Activated CD4-positive, CD25-positive, alpha-beta regulatory T cell treated with anti-CD3 and anti-CD28 coated beads, Interleukin-2, amount 50 U/mL, for 72 hours (primary cell): ENCODE data around the gene KRI1.
"Not testable (repeated sequence)": the region's sequence is repeated elsewhere in the genome, so short reads cannot be mapped to it uniquely, and the experiment has no call there.

ENCODE experiments used
- DNase-seq: peaks from one replicate; pipeline ENCODE4 v3.0.0; 2021

The KRI1 gene

DNA sequence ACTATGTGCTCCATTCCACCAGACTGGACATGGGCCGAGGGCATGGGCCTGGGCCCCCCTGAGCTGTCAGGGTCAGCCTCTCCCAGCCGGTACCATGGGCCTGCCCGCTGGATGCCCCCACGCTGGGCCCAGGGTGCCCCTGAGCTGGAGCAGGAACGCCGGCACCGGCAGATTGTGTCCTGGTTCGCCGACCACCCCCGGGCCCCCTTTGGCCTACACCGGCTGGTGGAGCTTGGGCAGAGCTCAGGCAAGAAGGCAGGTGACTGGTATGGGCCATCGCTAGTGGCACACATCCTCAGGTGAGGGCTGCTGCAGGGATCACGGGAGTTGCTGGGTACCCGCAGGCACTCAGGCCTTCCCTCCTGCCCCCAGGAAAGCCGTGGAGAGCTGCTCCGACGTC is 19.0 kb downstream of the KRI1 start:
- no peak for DNase-seq

DNA sequence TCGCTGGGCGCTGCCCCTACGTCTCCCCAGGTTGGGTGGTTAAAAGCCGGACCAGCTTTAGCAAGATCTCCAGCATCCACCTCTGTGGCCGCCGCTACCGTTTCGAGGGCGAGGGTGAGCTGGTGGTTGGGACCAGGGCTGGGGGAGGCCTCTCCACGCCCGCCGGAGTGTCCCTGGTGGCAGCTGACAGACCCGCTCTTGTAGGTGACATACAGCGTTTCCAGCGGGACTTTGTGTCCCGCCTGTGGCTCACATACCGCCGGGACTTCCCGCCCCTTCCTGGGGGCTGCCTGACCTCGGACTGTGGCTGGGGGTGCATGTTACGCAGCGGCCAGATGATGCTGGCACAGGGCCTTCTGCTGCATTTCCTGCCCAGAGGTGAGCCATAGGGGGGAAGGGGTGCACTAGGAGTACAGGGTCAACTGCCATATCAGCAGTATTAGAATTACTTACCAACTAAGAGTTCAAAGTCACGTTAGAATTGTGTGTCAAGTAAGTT is 21.0 kb downstream of the KRI1 start:
- DNase-seq: no peak

DNA sequence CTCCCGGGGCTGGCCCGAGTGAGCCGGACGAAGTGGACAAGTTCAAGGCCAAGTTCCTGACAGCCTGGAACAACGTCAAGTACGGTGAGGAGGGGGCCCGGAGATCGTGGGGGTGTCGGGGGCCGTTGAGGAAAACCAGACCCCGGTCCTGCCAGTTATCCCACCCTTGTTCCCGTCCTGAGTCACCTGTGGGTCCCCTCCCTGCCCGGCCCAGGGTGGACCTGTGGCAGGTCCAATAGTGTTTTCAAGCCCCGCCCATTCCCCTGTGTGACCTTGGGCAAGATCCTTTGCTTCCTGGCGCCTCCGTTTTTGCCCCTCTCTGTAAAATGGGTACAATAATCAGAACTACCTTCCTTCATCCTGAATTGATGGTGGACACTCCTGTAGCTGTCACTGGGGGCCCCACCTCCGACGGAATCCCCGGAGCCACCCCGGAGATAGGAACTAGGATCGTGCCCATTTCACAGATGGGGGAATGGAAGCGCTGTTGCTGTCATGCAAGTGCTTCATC is 21.5 kb downstream of the KRI1 start:
- DNase-seq: peak; percentile 41

DNA sequence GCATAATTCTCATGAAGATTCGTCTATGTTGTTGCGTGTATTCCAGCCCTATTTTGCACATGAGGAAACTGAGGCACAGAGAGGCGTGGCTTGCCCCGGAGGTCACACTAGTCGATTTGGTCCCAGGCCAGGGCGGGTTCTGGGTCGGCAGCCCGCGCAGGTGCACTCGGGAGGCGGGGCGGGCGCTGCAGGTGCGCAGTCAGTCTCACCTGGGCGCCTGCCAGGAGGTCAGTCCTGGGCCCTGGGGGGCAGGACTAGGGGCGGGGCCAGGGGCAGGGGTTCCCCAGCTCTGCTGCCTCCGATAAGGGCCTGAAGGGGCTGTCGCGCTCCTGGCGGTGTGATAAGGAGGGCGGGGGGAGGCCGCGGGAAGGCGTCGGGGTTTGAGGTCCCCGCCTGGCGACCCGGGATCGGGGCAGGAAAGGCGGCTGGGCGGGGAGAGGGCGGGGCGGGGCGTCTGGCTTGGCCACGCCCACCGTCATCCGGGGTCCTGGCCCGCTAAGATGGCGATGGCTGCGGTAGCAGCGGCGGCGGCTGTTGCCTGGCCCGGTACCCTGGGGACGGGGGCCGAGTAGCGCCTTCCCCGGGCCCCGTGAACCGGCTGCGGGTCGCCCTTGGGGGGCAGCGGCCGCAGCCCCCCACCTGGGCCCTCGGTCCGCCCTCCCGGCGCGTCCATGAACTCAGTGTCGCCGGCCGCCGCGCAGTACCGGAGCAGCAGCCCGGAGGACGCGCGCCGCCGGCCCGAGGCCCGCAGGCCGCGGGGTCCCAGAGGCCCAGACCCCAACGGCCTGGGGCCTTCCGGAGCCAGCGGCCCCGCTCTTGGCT is 22.2 kb downstream of the KRI1 start, which contains the start of gene ATG4D:
Gene ATG4D (plus strand): TSS at position 485 of the 822 bp plus-strand sequence. CDS start 187 bp downstream, at position 672.
- peak; percentile 82 for DNase-seq

DNA sequence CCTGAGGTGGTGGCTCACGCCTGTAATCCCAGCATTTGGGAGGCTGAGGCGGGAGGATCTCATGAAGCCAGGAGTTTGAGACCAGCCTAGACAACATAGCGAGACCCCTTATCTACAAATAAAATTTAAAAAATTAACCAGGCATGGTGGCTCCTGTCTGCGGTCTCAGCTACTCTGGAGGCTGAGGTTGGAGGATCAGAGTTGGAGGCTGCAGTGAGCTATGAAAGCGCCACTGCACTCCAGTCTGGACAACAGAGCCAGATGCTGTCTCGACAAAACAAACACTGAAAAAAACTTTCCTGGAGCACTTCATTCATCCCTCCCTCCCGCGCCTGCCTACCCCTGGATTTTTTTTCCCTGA is 22.8 kb downstream of the KRI1 start:
- no peak for DNase-seq

DNA sequence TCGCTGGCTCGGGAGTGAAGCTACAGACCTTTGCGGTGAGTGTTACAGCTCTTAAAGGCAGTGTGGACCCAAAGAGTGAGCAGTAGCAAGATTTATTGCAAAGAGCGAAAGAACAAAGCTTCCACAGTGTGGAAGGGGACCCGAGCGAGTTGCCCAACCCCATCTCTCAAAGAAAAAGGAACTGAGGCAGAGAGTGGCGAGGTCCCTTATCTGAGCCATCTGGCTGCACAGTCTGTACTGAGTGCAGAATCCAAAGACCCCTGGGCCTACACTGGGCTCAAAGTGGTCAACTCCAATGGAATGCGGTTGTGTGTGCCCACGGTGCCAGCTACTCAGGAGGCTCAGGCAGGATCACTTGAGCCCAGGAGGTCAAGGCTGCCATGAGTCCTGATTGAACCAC is 26.8 kb downstream of the KRI1 start:
- not testable (repeated sequence) for DNase-seq

DNA sequence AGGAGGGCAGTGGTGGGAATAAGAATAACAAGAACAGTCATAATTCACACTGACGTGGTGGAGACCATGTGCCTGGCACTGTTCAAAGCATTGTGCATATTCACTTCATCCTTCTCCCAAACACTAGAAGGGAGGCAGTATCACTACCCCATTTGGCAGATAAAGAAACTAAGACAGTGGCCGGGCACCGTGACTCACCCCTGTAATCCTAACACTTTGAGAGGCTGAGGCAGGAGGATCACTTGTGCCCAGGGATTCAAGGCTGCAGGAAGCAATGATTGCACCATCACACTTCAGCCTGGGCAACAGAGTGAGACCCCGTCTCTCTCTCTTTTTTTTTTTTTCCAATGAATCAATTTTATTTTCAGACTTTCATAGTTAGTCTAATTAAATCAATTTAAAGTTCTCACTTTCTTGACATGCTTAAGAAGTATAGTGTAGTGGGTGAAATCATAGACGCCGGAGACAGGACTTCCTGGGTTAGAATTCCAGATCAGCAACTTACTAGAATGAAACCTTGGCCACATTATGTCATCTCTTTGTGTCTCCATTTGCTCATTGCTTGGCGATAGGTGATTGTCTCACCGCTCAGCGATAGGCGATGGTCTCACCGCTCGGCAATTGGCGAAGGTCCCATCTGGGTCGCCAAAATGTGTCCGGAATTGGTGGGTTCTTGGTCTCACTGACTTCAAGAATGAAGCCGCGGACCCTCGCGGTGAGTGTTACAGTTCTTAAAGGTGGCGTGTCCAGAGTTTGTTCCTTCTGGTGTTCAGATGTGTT is 27.4 kb downstream of the KRI1 start:
- no peak for DNase-seq

DNA sequence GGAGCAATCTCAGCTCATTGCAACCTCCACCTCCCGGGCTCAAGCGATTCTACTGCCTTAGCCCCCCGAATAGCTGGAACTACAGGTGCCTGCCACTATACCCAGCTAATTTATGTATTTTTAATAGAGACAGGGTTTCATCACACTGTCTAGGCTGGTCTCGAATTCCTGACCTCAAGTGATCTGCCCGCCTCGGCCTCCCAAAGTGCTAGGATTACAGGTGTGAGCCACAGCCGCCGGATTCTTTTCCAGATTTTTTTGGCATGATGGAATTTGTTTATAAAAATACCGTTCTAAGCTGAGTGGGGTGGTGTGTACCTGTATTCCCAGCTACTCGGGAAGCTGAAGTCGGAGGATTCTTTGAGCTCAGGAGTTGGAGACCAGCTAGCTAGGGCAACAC is 28.1 kb downstream of the KRI1 start:
- DNase-seq: no peak

DNA sequence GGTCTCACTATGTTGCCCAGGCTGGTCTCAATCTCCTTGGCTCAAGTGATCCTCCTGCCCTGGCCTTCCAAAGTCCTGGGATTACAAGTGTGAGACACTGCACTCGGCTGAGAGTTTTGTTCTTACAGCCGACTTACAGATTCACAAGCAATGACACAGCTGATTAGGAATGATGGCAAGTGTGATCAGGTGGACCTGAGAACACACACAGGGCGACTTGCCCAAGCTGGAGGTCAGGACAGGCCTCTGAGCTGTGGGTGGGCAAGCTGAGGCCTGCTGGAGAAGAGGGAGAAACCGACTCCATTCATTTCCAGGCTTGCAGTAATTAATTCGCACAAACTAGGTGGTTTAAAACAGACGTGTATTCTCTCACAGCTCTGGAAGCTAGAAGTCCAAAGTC is 30.2 kb downstream of the KRI1 start:
- DNase-seq: no peak

DNA sequence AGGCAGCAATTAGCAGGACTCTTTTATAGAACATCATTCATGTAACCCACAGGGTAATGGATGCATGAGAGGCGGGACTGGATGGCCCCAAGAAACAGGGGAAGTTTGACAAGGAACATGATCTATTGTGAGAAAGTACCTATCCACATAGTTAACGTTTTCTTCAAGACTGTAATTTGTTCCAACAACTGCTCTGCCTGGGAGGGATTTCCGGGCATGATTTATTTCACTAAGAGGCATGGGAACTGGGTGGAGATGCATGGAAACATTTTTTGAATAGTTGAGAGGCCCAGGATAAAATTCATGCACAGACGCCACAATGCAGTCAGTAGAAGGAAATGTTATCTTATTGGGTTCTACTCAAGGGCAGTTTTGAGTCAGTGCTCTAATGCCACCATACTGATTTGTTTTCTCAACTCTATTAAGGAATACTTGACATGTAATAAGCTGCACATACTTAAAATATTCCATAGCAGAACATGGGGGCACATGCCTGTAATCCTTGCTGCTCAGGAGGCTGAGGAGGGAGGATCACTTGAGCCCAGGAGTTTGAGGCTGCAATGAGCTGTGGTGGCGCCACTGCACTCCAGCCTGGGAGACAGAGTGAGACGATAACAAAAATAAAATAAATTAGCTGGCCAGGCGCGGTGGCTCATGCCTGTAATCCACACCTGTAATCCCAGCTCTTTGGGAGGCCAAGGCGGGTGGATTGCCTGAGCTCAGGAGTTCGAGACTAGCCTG is 32.0 kb downstream of the KRI1 start:
- DNase-seq: no peak

DNA sequence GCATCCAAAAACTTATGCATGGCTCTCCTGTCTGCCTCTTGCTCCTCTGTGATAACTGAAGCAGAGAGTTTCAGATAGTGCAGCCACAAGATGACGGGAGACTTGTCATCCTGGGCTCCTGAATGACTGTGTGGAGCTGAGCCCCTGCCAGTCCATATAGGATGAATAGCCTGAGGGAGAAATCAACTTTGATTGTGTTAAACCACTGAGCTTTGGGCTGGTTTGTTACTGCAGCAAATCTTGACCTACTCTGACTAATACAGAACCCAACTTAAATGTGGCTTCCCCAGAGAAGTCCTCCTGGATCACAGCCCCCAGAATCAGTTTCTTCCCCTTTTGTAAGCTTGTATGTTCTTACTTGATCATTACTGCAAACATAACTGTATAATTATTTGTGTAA is 33.4 kb downstream of the KRI1 start:
- no peak for DNase-seq

DNA sequence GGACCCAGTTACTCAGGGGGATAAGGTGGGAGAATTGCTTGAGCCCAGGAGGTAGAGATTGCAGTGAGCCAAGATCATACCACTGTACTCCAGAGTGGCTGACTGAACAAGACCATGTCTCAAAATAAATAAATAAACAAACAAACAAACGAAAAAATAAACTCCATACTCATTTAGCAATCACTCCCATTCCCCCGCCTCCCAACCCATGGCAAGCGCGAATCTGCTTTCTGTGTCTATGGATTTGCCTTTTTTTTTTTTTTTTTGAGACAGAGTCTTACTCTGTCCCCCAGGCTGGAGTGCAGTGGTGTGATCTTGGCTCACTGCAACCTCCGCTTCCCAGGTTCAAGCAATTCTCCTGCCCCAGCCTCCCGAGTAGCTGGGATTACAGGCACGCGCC is 38.9 kb downstream of the KRI1 start:
- DNase-seq: not testable (repeated sequence)

DNA sequence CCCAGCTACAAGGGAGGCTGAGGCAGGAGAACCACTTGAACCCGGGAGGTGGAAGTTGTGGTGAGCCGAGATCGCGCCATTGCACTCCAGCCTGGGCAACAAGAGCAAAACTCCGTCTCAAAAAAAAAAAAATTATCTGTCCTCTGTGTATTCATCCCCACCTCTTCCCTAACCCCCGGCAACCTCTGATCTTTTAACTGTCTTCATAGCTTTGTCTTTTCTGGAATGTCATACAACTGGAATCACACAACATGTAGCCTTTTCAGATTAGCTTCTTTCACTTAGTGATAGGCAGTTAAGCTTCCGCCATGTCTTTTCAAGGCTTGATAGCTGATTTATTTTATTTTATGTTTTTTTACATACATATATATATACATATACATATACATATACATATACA is 40.2 kb downstream of the KRI1 start:
- DNase-seq: no peak

DNA sequence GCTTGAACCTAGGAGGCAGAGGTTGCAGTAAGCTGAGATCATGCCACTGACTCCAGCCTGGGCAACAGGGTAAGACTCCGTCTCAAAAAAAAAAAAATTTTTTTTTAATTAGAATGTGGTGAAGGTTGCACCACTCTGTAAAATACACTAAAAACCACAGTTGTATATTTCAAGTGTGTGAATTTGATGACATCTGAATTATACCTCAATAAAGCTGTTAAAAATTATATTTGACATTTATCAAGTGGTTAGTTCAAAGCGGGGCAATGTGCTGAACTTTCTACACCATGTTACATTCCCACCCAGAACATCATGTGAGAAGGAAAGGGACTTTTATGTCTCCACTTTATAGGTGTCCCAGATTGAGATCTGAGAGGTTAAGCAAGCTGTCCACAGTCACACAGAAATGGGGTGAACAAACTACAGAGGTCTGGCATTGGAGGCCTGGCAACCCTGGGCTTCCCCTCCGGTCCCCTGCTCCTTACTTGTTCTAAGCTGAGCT is 42.6 kb downstream of the KRI1 start:
- DNase-seq: no peak

DNA sequence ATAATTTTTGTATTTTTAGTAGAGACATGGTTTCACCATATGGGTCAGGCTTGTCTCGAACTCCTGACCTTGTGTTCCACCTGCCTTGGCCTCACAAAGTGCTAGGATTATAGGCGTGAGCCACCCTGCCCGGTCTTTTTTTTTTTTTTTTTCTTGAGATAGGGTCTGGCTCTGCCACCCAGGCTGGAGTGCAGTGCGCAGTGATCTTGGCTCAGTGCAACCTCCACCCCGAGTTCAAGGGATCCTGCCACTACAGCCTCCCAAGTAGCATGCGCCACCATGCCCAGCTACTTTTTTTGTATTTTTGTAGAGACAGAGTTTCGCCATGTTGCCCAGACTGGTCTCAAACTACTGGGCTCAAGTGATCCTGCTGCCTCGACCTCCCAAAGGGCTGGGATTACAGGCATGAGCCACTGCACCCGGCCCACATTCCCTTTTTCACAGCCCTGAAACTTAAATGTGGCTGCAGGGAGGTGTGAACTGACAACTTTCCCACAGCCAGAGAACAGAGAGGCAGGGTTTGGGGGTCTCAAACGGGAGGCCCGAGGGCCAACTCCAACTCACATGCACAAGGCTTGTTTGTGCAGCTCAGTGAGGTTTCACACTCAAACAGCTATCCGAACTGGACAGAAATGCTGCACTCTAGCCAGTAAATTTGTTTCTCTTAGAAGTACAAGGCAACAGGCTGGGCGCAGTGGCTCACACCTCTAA is 44.2 kb downstream of the KRI1 start:
- DNase-seq: no peak

DNA sequence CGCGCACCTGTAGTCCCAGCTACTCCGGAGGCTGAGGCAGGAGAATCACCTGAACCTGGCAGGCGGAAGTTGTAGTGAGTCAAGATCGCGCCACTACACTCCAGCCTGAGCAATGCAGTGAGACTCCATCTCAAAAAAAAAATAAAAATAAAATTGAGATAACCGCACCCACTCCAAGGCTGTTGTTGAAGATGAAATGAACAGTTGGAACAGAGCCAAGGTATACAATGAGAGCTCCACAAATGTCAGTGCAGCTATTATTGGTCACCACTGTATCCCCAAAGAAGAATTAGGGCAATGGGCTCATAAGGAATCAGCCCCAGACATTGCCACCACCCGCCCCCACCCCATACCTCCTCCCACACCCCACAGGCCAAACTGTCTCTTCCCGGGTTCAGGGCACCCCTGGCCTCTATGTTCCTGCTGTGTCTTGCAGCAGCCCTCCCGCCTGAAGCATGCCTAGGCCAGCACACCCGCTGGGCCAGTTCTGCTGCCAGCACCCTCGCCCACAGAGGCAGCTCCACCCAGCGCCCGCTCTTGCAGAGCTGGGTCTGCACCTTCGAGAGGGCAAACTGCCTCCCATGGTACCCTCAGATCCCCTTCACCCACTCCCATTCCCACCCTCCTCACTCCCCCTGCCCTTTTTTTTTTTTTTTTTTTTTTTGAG is 45.0 kb downstream of the KRI1 start:
- DNase-seq: no peak

DNA sequence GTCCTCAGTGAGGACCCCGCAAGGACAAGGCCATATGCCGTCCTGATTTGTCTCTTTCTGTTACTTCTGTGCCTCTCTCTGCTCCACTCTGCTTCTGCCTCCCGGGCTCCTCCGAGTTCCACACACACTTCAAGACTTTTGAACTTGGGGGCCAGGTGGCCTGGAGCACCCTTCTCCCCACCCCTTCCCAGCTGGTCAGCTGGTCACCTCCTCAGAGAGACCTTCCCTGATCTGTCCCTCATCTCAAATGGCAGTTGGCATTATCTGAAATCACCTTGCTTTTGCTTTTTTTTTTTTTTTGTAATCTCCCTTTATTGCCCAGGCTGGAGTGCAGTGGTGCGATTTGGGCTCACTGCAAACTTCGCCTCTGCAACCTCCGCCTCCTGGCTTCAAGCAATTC is 46.4 kb downstream of the KRI1 start:
- no peak for DNase-seq

DNA sequence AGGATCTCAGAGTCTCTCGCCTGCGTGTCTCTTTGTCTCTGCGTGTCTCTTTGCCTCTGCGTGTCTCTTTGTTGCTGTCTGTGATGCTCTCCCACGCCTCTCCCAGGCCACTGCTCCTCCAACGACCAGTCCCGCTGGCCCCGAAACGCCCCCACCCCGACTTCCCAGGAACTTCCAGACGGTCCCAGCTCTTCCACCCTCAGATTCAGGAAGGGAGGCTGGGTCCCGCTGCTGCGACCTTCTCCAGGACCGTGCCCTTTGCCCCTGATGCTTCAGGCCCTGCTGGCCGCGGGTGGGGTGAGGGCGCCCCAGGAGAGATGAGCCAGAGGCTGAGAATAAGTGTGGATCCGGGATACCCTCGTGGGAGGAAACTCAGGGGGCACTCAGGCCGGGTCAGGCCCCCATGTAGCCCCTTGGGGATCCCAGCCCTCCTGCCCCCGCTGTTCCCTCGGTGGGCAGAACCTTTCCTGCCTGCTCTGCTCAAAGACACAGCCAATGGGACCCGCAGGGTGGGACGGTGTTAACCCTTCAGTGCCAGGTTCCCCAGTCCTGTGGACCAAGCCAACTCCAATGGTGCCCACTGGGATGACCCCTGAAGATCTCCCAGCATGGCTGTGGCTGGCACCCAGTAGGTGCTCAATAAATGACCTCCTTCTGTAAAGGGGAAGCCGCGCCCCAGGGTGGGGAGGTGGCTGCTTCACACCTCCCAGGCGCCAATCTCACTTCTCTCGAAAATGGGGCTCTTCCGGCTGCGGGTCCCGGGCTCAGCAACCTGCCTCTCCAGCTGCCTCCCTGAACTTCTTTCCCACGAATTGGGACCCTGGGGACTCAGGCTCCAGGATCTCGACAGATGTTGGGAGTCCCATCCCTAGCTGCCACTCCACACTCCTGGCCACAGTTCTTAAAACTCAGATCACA is 47.1 kb downstream of the KRI1 start:
- no peak for DNase-seq

DNA sequence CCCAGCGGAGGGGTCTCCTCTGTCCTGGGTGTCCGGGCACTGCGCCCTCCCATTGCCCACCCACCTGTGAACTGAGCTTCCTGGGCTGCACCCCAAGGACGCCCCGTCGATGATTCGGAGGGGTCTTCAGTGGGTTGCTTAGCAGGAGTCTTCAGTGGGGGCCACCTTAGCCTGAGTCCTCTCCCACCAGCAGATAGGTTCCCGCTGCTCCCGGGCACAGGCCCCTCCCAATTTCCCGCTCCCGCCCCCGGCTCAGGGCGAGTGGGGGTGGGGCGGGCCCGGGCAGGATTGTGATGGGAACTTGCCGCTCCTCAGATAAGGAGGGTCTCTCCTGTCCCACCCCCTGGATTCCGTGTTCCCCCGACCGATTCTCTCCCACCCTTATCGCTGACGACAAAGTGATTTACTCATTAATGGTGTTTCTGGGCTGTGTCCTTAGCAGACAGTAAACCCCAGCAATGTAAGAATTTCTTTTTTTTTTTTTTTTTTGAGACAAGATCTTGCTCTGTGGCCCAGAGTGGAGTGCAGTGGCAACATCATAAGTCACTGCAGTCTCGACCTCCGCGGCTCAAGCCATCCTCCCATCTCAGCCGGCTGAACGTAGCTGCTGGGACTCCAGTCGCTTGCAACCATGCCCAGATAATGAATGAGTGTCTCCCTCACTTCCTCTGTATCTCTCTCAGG is 47.9 kb downstream of the KRI1 start:
- no peak for DNase-seq

DNA sequence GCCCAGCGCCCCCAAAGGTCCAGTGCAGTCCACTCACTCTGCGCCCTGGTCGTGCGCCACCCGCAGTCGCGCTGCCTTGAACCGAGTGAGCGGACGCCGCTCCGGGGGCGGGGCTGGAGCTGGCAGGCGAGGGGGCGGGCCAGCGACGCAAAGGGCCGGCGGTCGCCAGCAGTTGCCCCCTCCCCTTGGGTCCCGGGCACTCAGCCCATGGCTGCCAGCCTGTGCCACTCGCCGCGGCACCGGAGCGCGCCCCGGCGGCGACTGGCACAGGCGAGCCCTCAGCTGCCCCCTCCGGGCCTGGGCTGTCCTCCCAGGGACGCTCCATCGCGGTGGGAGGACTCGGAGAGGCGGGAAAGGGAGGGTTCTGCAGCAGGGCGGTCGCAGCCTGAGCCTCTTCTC is 48.5 kb downstream of the KRI1 start, which contains the start of gene S1PR5:
Gene S1PR5 (minus strand): TSS at position 87 of the 399 bp plus-strand sequence. CDS start 2,436 bp downstream, outside the sequence.
- peak; percentile 38 for DNase-seq
